ENCODE measurements around the gene ITGBL1. TPM values are rescaled to one million over a fixed set of nuclear protein-coding genes. Genes with fewer than 3 reads are reported as not detected.

The ITGBL1 gene
- total RNA-seq, 1 donor from 2014 or later: 9.5 TPM

DNA sequence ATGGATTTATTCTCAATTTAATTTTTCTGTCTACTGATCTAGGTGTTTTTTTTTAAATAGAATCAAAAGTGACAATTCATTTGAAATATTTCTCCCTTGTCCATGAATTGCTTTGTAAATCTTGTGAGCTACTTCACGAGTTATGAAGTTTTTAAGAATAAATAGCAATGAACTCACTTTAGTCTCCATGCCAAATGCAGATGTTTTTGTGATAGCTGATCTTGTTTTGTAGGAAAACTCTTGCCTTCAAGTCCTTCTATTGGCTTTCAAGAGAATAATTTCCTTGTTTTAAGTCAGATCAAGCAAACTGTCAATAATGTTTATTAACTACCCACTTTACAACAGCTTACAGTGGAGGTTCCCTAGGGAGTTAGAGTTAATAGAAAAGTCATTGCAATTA lies 99.8 kb downstream of the ITGBL1 start:
- H3K9me3 ChIP-seq: no peaks in the 10 kb centered on the region
- intact Hi-C loops (cut with DNase I): no loop called here
- H3K27me3 ChIP-seq (ENCODE audit: low read depth): no peaks in the 10 kb centered on the region
- DNase-seq (no peak), ATAC-seq (no peak)
- no peak overlapping the region for H3K4me3 ChIP-seq
- H3K27ac ChIP-seq: no peak overlapping the region
- TF ChIP-seq, protein P1, sequence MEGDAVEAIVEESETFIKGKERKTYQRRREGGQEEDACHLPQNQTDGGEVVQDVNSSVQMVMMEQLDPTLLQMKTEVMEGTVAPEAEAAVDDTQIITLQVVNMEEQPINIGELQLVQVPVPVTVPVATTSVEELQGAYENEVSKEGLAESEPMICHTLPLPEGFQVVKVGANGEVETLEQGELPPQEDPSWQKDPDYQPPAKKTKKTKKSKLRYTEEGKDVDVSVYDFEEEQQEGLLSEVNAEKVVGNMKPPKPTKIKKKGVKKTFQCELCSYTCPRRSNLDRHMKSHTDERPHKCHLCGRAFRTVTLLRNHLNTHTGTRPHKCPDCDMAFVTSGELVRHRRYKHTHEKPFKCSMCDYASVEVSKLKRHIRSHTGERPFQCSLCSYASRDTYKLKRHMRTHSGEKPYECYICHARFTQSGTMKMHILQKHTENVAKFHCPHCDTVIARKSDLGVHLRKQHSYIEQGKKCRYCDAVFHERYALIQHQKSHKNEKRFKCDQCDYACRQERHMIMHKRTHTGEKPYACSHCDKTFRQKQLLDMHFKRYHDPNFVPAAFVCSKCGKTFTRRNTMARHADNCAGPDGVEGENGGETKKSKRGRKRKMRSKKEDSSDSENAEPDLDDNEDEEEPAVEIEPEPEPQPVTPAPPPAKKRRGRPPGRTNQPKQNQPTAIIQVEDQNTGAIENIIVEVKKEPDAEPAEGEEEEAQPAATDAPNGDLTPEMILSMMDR (IDR thresholded peaks at IDR 0.05): no peak
- no peaks in the 10 kb centered on the region for H3K36me3 ChIP-seq
- H3K4me1 ChIP-seq: no peaks in the 10 kb centered on the region

DNA sequence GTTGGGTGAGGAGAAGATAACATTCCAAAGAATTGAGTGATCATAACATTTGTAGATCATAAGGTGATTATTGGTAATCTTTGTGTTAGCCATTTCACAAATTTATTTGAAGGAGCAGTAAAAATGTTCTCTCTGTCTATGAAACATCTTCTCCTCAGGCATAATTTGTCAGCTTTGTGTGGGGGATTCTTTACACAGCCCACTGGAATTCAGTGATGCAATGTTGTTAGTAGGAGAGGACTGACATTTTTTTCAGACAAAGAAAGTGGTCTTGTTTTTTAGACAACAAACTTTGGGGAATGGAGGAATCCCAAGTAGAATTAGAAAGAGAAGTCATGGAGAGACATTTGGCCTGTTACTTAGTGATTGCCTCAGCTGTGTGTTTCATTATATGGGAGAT lies 100.3 kb downstream of the ITGBL1 start:
- H3K9me3 ChIP-seq: no peaks in the 10 kb centered on the region
- no peak overlapping the region for H3K4me3 ChIP-seq
- H3K27ac ChIP-seq: no peak overlapping the region
- no peaks in the 10 kb centered on the region for H3K27me3 ChIP-seq (ENCODE audit: low read depth)
- DNase-seq (no peak), ATAC-seq (no peak)
- H3K36me3 ChIP-seq: no peaks in the 10 kb centered on the region
- intact Hi-C loops (cut with DNase I): no loop called here
- TF ChIP-seq, protein P1 (IDR thresholded peaks at IDR 0.05): no peak
- no peaks in the 10 kb centered on the region for H3K4me1 ChIP-seq

DNA sequence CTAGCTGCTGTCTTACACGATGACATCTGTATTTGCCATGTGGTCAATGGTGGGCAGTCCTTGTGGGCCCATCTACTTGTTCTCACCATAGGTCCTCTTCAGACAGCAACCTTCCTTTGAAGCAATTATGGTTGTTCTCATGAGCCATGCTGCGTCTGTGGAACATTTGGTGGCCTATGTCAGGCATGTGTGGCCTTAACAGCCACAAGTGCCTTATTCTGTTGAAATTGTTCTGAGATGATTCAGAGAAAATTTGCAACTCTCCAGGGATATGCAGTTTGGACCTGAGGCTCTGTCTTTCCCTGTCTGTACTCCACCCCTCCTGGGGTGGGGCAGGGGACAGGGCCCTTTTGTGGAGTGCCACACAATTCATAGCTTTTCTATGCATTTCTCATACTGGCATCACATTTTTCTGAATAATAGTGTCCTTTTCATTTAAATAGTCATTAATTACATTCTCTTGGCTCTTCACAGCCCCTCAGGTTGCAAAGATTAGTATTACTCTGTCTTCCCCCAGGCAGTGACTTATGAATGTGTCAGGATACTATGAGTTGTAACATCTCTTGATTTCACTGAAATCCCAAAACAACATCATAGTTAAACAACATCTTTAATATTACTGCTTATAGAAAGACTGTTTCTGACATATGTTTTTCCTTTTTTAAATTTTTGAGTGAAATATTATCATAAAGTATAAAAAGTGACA lies 102.1 kb downstream of the ITGBL1 start:
- ATAC-seq (no peak), DNase-seq (no peak)
- H3K36me3 ChIP-seq: no peaks in the 10 kb centered on the region
- no peaks in the 10 kb centered on the region for H3K27me3 ChIP-seq (ENCODE audit: low read depth)
- intact Hi-C loops (cut with DNase I): no loop called here
- TF ChIP-seq, protein P1 (IDR thresholded peaks at IDR 0.05): no peak
- no peak overlapping the region for H3K4me3 ChIP-seq
- H3K9me3 ChIP-seq: no peaks in the 10 kb centered on the region
- H3K4me1 ChIP-seq: no peaks in the 10 kb centered on the region
- H3K27ac ChIP-seq: no peak overlapping the region

DNA sequence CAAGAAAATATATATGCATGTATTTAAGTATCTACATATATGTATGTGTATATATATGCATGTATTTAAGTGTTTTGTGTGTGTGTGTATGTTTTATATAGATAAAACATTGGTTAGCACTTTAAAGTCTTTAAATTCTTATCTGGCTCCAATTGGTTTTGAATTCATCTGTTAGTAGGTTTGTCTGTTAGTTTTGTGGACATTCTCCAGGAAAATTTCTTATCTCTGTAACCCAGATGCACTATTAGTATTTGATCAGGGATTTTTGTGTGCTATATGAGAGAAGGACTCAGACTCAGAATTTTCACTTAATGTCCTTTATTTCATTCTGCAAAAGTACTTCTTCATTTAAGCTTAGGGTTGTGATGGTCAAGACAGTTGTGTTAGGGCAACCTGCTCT lies 103.1 kb downstream of the ITGBL1 start:
- TF ChIP-seq, protein P1 (IDR thresholded peaks at IDR 0.05): no peak
- H3K27ac ChIP-seq: no peak overlapping the region
- no peak overlapping the region for H3K4me3 ChIP-seq
- ATAC-seq (no peak), DNase-seq (no peak)
- H3K4me1 ChIP-seq: no peaks in the 10 kb centered on the region
- no peaks in the 10 kb centered on the region for H3K9me3 ChIP-seq
- H3K27me3 ChIP-seq (ENCODE audit: low read depth): no peaks in the 10 kb centered on the region
- intact Hi-C loops (cut with DNase I): no loop called here
- no peaks in the 10 kb centered on the region for H3K36me3 ChIP-seq

DNA sequence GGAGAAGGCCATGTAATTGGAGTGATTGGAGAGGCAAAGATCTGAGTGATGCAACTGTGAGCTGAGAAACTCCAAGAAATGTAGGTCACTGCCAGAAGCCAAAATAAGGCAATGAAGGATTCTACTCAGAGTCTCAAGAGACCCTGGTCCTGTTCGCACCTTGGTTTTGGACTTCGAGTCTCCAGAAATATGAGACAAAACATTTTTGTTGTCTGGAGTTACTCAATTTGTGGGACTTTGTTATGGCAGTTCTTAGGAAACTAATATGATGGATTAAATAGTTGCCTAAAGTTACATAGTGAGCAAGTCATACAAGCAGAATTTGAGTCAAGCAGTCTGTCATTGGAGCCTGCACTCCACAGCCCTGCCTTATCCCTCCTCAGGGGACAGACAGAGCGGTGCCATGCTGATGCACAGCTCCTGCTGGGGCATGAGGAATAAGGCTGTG lies 104.2 kb downstream of the ITGBL1 start:
- ATAC-seq: no peak

More for the DNA sequence above, 104.2 kb downstream of the ITGBL1 start:
- Histone ChIP-seq H3K27ac (no peak overlapping the region), H3K36me3 (no peaks in the 10 kb centered on the region), H3K4me3 (no peak overlapping the region), H3K27me3 (ENCODE audit: low read depth) (no peaks in the 10 kb centered on the region), H3K9me3 (no peaks in the 10 kb centered on the region), H3K4me1 (no peaks in the 10 kb centered on the region)
- intact Hi-C loops (cut with DNase I): no loop called here
- DNase-seq: no peak
- TF ChIP-seq, protein P1 (IDR thresholded peaks at IDR 0.05): no peak
